Activated naive CD8-positive, alpha-beta T cell treated with anti-CD3 and anti-CD28 coated beads, Interleukin-2, amount 50 U/mL, for 24 hours (primary cell): ENCODE data around the gene TMTC2.
"Not testable (repeated sequence)": the region's sequence is repeated elsewhere in the genome, so short reads cannot be mapped to it uniquely, and the experiment has no call there.

ENCODE experiments used
- ATAC-seq: fragments of 150-1000 bp; cut with Tn5 transposase; one replicate; pipeline ENCODE4 v1.10.0; 2021
- DNase-seq: peaks from one replicate; pipeline ENCODE4 v3.0.0; 2021
- H3K27ac Mint-ChIP-seq: one replicate; pipeline ENCODE4 v1.8.0; 2021; ENCODE audit warnings: mild to moderate bottlenecking, mixed read lengths
- H3K27me3 Mint-ChIP-seq: one replicate; pipeline ENCODE4 v1.8.0; 2021; ENCODE audit warnings: mixed read lengths
- H3K36me3 Mint-ChIP-seq: one replicate; pipeline ENCODE4 v1.8.0; 2021; ENCODE audit warnings: low read depth, mixed read lengths
- H3K4me1 Mint-ChIP-seq: one replicate; pipeline ENCODE4 v1.8.0; 2021; ENCODE audit warnings: mixed read lengths
- H3K4me3 Mint-ChIP-seq: one replicate; pipeline ENCODE4 v1.8.0; 2021; ENCODE audit warnings: mild to moderate bottlenecking, moderate library complexity, mixed read lengths
- H3K9me3 Mint-ChIP-seq: one replicate; pipeline ENCODE4 v1.8.0; 2021; ENCODE audit warnings: mixed read lengths

The TMTC2 gene

GRCh38 chr12:82728710-82729109 is 42.0 kb downstream of the TMTC2 start:
- no peaks in the 10 kb centered on the region for H3K9me3 Mint-ChIP-seq
- H3K4me3 Mint-ChIP-seq: no peak overlapping the region
- DNase-seq: no peak
- no peaks in the 10 kb centered on the region for H3K4me1 Mint-ChIP-seq
- H3K27ac Mint-ChIP-seq: no peak overlapping the region
- no peaks in the 10 kb centered on the region for H3K36me3 Mint-ChIP-seq
- no peak for ATAC-seq
- H3K27me3 Mint-ChIP-seq: no peaks in the 10 kb centered on the region

- Mint-ChIP-seq H3K4me3 (no peak overlapping the region), H3K27me3 (no peaks in the 10 kb centered on the region), H3K4me1 (no peaks in the 10 kb centered on the region), H3K36me3 (no peaks in the 10 kb centered on the region), H3K9me3 (no peaks in the 10 kb centered on the region), H3K27ac (no peak overlapping the region)
- ATAC-seq: no peak
- DNase-seq: no peak
These were observed 44.3 kb downstream of the TMTC2 start for GRCh38 chr12:82730953-82731459.

DNA sequence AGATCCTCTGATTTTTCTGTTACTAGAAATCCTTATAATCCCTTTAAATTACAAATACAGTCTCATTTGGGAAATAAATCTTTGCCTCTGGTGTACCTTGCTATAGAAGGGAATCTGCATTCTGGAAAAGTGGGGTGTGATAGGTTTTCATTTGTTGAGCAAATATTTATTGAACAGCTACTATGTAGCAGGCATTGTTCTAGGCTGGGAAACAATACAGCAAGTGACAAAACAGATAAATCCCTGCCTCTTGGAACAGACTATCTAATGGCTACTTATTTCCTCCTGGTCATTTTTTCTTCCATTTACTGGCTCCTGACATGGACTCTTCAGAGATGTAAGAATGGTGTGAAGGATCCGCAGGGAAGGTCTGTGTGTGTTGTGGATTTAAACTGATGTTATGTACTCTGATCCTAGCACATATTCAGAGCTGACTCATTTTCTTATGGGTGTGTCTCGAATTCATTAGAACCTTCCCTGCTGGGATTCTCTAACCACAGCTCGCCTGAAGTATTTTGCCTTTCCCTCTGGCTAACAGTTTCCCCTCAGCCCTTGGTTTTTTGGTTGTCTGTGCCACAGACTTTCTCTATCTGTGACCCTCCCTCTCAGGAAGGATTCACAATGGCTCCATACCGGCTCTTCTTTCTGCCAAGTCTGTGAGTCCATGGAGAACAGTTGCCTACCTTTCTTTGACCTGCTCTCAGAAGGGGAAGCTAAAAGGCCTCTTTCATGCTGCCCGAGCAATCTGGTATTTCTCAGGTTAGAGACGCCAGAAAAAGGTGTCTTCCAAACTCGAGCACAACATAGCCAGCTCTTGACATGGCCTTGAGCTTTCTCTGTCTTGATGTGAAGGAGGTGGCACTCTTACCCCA is 53.7 kb downstream of the TMTC2 start:
- ATAC-seq (no peak), DNase-seq (no peak)
- Mint-ChIP-seq H3K4me1 (no peaks in the 10 kb centered on the region), H3K27ac (no peak overlapping the region), H3K27me3 (no peaks in the 10 kb centered on the region), H3K9me3 (no peaks in the 10 kb centered on the region), H3K36me3 (no peaks in the 10 kb centered on the region), H3K4me3 (no peak overlapping the region)

DNA sequence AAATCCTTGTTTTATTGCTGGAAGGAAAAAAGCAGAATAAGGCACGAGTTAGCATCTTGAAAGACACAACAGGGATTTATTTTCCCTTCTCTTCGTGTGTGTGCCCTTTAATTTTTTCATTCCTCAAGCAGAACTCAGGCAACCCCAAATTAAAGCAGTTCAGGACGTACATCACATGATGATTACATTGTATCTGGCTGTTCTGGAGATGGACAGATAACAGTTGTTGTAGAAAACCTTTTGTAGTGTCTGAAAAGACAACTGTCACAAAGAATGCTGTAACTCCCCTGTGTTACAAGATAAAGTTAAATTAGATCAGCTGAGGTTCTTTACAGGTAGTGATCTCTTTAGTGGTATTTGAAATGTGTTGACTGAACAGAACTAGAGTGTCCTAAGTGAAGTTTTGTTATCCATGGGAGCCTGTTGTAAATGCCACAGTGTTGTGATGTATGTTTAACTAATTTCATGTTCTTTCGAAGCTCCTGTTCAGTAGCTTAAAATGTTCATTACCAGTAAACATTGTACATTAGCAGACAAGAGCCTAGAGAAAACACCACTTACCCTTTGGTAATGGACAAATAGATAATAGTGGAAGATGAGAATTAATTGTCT is 58.5 kb downstream of the TMTC2 start:
- ATAC-seq (no peak), DNase-seq (no peak)
- H3K9me3 Mint-ChIP-seq: no peaks in the 10 kb centered on the region
- no peak overlapping the region for H3K27ac Mint-ChIP-seq
- no peak overlapping the region for H3K4me3 Mint-ChIP-seq
- no peaks in the 10 kb centered on the region for H3K4me1 Mint-ChIP-seq
- H3K36me3 Mint-ChIP-seq: no peaks in the 10 kb centered on the region
- H3K27me3 Mint-ChIP-seq: no peaks in the 10 kb centered on the region

- H3K27me3 Mint-ChIP-seq: no peaks in the 10 kb centered on the region
- ATAC-seq: no peak
These were observed 59.1 kb downstream of the TMTC2 start for GRCh38 chr12:82745807-82746206.

GRCh38 chr12:82746668-82747067 is 60.0 kb downstream of the TMTC2 start:
- Mint-ChIP-seq H3K36me3 (no peaks in the 10 kb centered on the region), H3K27ac (no peak overlapping the region), H3K9me3 (peaks cover 3% of the 10 kb centered on the region), H3K4me1 (no peaks in the 10 kb centered on the region), H3K4me3 (no peak overlapping the region), H3K27me3 (no peaks in the 10 kb centered on the region)
- ATAC-seq (no peak), DNase-seq (no peak)

More at GRCh38 chr12:82745807-82746206, 59.1 kb downstream of the TMTC2 start:
- no peak for DNase-seq
- H3K9me3 Mint-ChIP-seq: peaks cover 3% of the 10 kb centered on the region
- no peaks in the 10 kb centered on the region for H3K36me3 Mint-ChIP-seq
- no peak overlapping the region for H3K4me3 Mint-ChIP-seq
- H3K27ac Mint-ChIP-seq: no peak overlapping the region
- H3K4me1 Mint-ChIP-seq: no peaks in the 10 kb centered on the region

DNA sequence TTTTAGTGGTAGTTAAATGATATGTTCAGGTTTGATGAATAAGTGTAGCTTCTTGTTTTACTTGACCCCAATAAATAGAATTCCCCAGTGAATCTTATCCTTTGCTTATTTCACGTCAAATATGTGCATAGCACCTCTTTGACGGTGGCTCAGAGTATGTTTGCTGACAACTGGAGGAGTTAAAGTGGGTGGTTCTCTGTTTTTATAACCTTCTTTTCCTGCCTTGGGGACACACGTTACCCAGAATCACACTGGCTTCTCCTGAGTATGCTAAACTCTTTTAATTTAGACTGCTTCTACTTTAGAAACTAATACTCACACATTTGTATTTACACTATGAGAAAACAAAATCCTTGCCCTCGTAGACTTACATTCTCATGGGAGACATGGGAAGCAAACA is 62.3 kb downstream of the TMTC2 start:
- no peak for DNase-seq
- Mint-ChIP-seq H3K27ac (no peak overlapping the region), H3K4me1 (no peaks in the 10 kb centered on the region), H3K9me3 (peaks cover 3% of the 10 kb centered on the region), H3K27me3 (no peaks in the 10 kb centered on the region), H3K4me3 (no peak overlapping the region), H3K36me3 (no peaks in the 10 kb centered on the region)
- no peak for ATAC-seq

DNA sequence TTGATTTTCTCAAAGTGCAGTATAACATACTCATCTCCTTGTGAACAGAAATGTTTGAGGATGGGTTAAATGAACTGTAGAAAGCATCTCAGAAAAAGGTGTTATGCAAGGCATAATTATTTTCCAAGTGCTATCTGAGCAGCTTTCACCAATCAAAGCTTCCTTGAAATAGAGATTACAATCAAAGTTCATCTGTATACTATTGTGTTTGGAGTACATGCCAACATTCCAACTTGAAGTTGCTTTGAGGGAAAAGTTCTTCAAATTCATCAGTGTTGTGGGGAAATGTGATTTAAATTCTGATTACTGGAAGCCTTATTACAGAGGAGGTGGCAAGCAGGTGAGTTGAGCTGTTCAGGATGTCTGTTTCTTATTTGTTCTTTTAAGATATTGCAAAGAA is 68.2 kb downstream of the TMTC2 start:
- no peak overlapping the region for H3K4me3 Mint-ChIP-seq
- DNase-seq: no peak
- no peak overlapping the region for H3K27ac Mint-ChIP-seq
- ATAC-seq: no peak
- no peaks in the 10 kb centered on the region for H3K36me3 Mint-ChIP-seq
- H3K9me3 Mint-ChIP-seq: peaks cover 3% of the 10 kb centered on the region
- no peaks in the 10 kb centered on the region for H3K27me3 Mint-ChIP-seq
- no peaks in the 10 kb centered on the region for H3K4me1 Mint-ChIP-seq

GRCh38 chr12:82756303-82756702 is 69.6 kb downstream of the TMTC2 start:
- Mint-ChIP-seq H3K27ac (no peak overlapping the region), H3K4me3 (no peak overlapping the region), H3K4me1 (no peaks in the 10 kb centered on the region), H3K27me3 (no peaks in the 10 kb centered on the region), H3K36me3 (no peaks in the 10 kb centered on the region), H3K9me3 (no peaks in the 10 kb centered on the region)
- DNase-seq: no peak
- no peak for ATAC-seq

DNA sequence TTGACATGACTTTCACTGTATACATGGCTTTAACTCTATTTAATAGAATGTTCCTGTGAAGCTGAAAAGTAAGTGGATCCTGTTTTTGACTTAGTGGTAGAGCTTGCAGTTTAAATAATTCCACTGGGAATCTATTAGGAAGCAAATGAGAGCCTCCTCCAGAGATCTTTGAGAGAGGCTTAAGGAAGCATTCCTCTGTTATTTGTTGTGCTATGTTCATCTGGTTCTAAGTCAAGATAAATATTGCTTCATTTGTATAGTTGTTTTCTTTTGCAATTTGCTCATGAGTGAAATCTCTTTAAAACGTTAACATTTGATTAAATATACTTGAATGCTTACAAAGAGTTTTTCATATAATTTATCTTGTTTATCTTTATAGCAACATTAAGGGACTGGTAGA is 70.4 kb downstream of the TMTC2 start:
- H3K27me3 Mint-ChIP-seq: no peaks in the 10 kb centered on the region
- no peak for ATAC-seq

GRCh38 chr12:82757656-82758055 is 71.0 kb downstream of the TMTC2 start:
- Mint-ChIP-seq H3K4me3 (no peak overlapping the region), H3K36me3 (no peaks in the 10 kb centered on the region), H3K4me1 (no peaks in the 10 kb centered on the region), H3K9me3 (no peaks in the 10 kb centered on the region), H3K27me3 (no peaks in the 10 kb centered on the region), H3K27ac (no peak overlapping the region)
- DNase-seq (no peak), ATAC-seq (no peak)

More for the DNA sequence above, 70.4 kb downstream of the TMTC2 start:
- Mint-ChIP-seq H3K4me3 (no peak overlapping the region), H3K36me3 (no peaks in the 10 kb centered on the region), H3K9me3 (no peaks in the 10 kb centered on the region), H3K4me1 (no peaks in the 10 kb centered on the region), H3K27ac (no peak overlapping the region)
- DNase-seq: no peak

GRCh38 chr12:82758749-82759330 is 72.1 kb downstream of the TMTC2 start:
- no peak for ATAC-seq
- H3K4me1 Mint-ChIP-seq: no peaks in the 10 kb centered on the region
- H3K36me3 Mint-ChIP-seq: no peaks in the 10 kb centered on the region
- H3K9me3 Mint-ChIP-seq: no peaks in the 10 kb centered on the region
- H3K27ac Mint-ChIP-seq: no peak overlapping the region
- no peaks in the 10 kb centered on the region for H3K27me3 Mint-ChIP-seq
- no peak for DNase-seq
- H3K4me3 Mint-ChIP-seq: no peak overlapping the region

DNA sequence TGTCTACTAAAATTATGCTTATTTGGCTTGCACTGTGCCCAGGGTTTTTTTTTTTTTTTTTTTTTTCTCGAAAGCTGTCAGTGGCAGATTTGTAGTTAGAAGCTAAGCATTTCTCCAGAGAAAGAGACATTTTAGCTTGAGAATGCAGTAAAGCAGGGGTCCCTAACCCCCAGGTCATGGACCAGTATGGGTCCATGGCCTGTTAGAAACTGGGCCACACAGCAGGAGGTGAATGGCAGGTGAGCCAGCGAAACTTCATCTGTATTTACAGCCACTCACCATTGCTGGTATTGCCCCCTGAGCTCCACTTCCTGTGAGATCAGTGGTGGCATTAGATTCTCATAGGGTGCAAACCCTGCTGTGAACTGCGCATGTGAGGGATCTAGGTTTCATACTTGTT is 73.7 kb downstream of the TMTC2 start:
- Mint-ChIP-seq H3K27ac (no peak overlapping the region), H3K4me1 (no peaks in the 10 kb centered on the region), H3K9me3 (no peaks in the 10 kb centered on the region), H3K4me3 (no peak overlapping the region), H3K36me3 (no peaks in the 10 kb centered on the region), H3K27me3 (no peaks in the 10 kb centered on the region)
- ATAC-seq (no peak), DNase-seq (no peak)

DNA sequence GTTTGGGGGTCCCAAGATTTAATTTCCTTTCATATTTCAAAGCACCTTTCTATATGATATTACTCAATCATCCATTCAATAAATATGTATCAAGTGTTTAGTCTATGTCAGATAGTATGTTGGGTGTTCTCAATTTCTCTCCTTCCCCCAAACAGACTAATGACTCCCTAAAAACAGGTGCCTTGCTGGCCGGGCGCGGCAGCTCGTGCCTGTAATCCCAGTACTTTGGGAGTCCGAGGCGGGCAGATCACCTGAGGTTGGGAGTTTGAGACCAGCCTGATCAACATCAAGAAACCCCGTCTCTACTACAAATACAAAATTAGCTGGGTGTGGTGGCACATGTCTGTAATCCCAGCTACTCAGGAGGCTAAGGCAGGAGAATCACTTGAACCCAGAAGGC is 78.5 kb downstream of the TMTC2 start:
- H3K4me3 Mint-ChIP-seq, DNase-seq, ATAC-seq: not testable (repeated sequence)

More for the DNA sequence above, 78.5 kb downstream of the TMTC2 start:
- not testable (repeated sequence) for H3K4me1 Mint-ChIP-seq, H3K27me3 Mint-ChIP-seq, H3K27ac Mint-ChIP-seq, H3K9me3 Mint-ChIP-seq, H3K36me3 Mint-ChIP-seq
